ENCODE results near the gene TCF4. TPM values are rescaled to one million over a fixed set of nuclear protein-coding genes. Genes with fewer than 3 reads are reported as not detected.

Gene TCF4
- total RNA-seq, 1 experiment from 2014 or later: 2.3 TPM

- CTCF ChIA-PET: no interaction called here
- no peak for ATAC-seq
- TF ChIP-seq CTCF (IDR thresholded peaks at IDR 0.05) (no peak), TCF7L2 (IDR thresholded peaks at IDR 0.05; ENCODE audit: low read depth, low read length) (no peak), SIN3A (IDR thresholded peaks at IDR 0.05; ENCODE audit: borderline replicate concordance, insufficient read depth, low read depth, low read length) (no peak), POLR2AphosphoS5 (IDR thresholded peaks at IDR 0.05; ENCODE audit: low read depth, low read length) (no peak), REST (IDR thresholded peaks at IDR 0.05; ENCODE audit: insufficient read depth in 1 of 2, low read depth in 2 of 2, low read length in 1 of 2) (no peak)
- no peak overlapping the region for H3K4me3 ChIP-seq (ENCODE audit: low read depth in 2 of 2, low read length in 2 of 2)
- no peaks in the 10 kb centered on the region for H3K27me3 ChIP-seq (ENCODE audit: control insufficient read depth, insufficient read depth, low read length)
- in situ Hi-C loops (cut with HindIII; ENCODE audit: low pct_unique_long_range_greater_than_20kb, low sequenced_read_pairs): no loop called here
- no peak overlapping the region for H3K27ac ChIP-seq (ENCODE audit: low read length)
- H3K36me3 ChIP-seq (ENCODE audit: control insufficient read depth, insufficient read depth, low read length): no peaks in the 10 kb centered on the region
- POLR2A ChIA-PET: no interaction called here
- H3K9me3 ChIP-seq (ENCODE audit: control insufficient read depth, insufficient read depth, low read depth, low read length): no peaks in the 10 kb centered on the region
- H3K4me1 ChIP-seq (ENCODE audit: control insufficient read depth, insufficient read depth, low read length): no peaks in the 10 kb centered on the region
- intact Hi-C loops (cut with micrococcal nuclease; ENCODE audit: unreplicated experiment): no loop called here
- no peak for DNase-seq (ENCODE audit: low read depth, low spot score)
- BruUV-seq (replicated peaks): no TSS peak
Observed at GRCh38 chr18:55356815-55357214, 231.2 kb downstream of the TCF4 start.

- Histone ChIP-seq H3K4me1 (ENCODE audit: control insufficient read depth, insufficient read depth, low read length) (no peaks in the 10 kb centered on the region), H3K4me3 (ENCODE audit: low read depth in 2 of 2, low read length in 2 of 2) (no peak overlapping the region), H3K9me3 (ENCODE audit: control insufficient read depth, insufficient read depth, low read depth, low read length) (no peaks in the 10 kb centered on the region), H3K27me3 (ENCODE audit: control insufficient read depth, insufficient read depth, low read length) (no peaks in the 10 kb centered on the region), H3K27ac (ENCODE audit: low read length) (no peak overlapping the region), H3K36me3 (ENCODE audit: control insufficient read depth, insufficient read depth, low read length) (no peaks in the 10 kb centered on the region)
- ChIA-PET POLR2A (no interaction called here), CTCF (no interaction called here)
- no TSS peak for BruUV-seq (replicated peaks)
- in situ Hi-C loops (cut with HindIII; ENCODE audit: low pct_unique_long_range_greater_than_20kb, low sequenced_read_pairs): no loop called here
- intact Hi-C loops (cut with micrococcal nuclease; ENCODE audit: unreplicated experiment): no loop called here
- ATAC-seq: no peak
- TF ChIP-seq TCF7L2 (IDR thresholded peaks at IDR 0.05; ENCODE audit: low read depth, low read length) (no peak), CTCF (IDR thresholded peaks at IDR 0.05) (no peak), REST (IDR thresholded peaks at IDR 0.05; ENCODE audit: insufficient read depth in 1 of 2, low read depth in 2 of 2, low read length in 1 of 2) (no peak), SIN3A (IDR thresholded peaks at IDR 0.05; ENCODE audit: borderline replicate concordance, insufficient read depth, low read depth, low read length) (no peak), POLR2AphosphoS5 (IDR thresholded peaks at IDR 0.05; ENCODE audit: low read depth, low read length) (no peak)
- no peak for DNase-seq (ENCODE audit: low read depth, low spot score)
Observed at GRCh38 chr18:55355223-55355622, 232.8 kb downstream of the TCF4 start.

Data from Panc1 (cell line).